HepG2 (cell line): ENCODE measurements around the gene GOT1. TPM values are rescaled to one million over a fixed set of nuclear protein-coding genes. Genes with fewer than 3 reads are reported as not detected.

ENCODE experiments used
- CREM ChIP-seq, 2 experiments: sonication (generic) in 1 of 2; formaldehyde crosslinking in 1 of 2; IDR thresholded peaks; 2 replicates each; pipeline versions ENCODE4 v1.4.0 to v1.6.1; 2016 to 2020; ENCODE audit warnings: antibody characterized with exemption in 1 of 2, mild to moderate bottlenecking in 1 of 2, missing genetic modification reagents in 1 of 2
- JUN ChIP-seq: sonication (generic); formaldehyde crosslinking; IDR thresholded peaks from 2 replicates; pipeline ENCODE4 v1.4.0; 2020; ENCODE audit warnings: mild to moderate bottlenecking, missing genetic modification reagents
- MAFF ChIP-seq: IDR thresholded peaks from 2 replicates; pipeline ENCODE4 v1.6.1; 2011; ENCODE audit warnings: low read depth, low read length, improper control_type of control experiment
- MIER2 ChIP-seq: IDR thresholded peaks from 2 replicates; pipeline ENCODE4 v1.6.1; 2016; ENCODE audit warnings: missing biosample characterization, missing genetic modification reagents
- ONECUT2 ChIP-seq: sonication (generic); formaldehyde crosslinking; IDR thresholded peaks from 2 replicates; pipeline ENCODE4 v1.4.0; 2020; ENCODE audit warnings: missing genetic modification reagents
- PATZ1 ChIP-seq: sonication (generic); formaldehyde crosslinking; IDR thresholded peaks from 2 replicates; pipeline ENCODE4 v1.4.0; 2020; ENCODE audit warnings: missing genetic modification reagents
- RARA ChIP-seq: IDR thresholded peaks from 2 replicates; pipeline ENCODE4 v1.6.1; 2016; ENCODE audit warnings: missing genetic modification reagents, missing compliant biosample characterization
- SMARCE1 ChIP-seq: fragments of 450-650 bp; IDR thresholded peaks from 2 replicates; pipeline ENCODE4 v1.6.1; 2017; ENCODE audit warnings: borderline replicate concordance
- THAP9 ChIP-seq: sonication (generic); formaldehyde crosslinking; IDR thresholded peaks from 2 replicates; pipeline ENCODE4; 2020; ENCODE audit warnings: missing genetic modification reagents, mild to moderate bottlenecking, borderline replicate concordance
- ZHX2 ChIP-seq, 2 experiments: sonication (generic) in 1 of 2; formaldehyde crosslinking in 1 of 2; IDR thresholded peaks; 2 replicates each; pipeline versions ENCODE4 v1.6.1 to v1.9.0; 2014 to 2022; ENCODE audit warnings: antibody characterized with exemption in 1 of 2, borderline replicate concordance in 1 of 2, inconsistent platforms in 1 of 2, low read depth in 1 of 2, missing genetic modification reagents in 1 of 2
- ZNF253 ChIP-seq: sonication (generic); formaldehyde crosslinking; IDR thresholded peaks from 2 replicates; pipeline ENCODE4 v1.8.0; 2022; ENCODE audit warnings: mild to moderate bottlenecking, missing genetic modification reagents, borderline replicate concordance
- ZNF331 ChIP-seq: sonication (generic); formaldehyde crosslinking; IDR thresholded peaks from 2 replicates; pipeline ENCODE4 v1.4.0; 2020; ENCODE audit warnings: missing genetic modification reagents
- ZNF674 ChIP-seq: sonication (generic); formaldehyde crosslinking; IDR thresholded peaks from 2 replicates; pipeline ENCODE4 v1.5.0; 2020; ENCODE audit warnings: low read depth, mild to moderate bottlenecking, missing genetic modification reagents
- ZNF709 ChIP-seq: sonication (generic); formaldehyde crosslinking; IDR thresholded peaks from 2 replicates; pipeline ENCODE4 v1.5.0; 2020; ENCODE audit warnings: mild to moderate bottlenecking, missing genetic modification reagents
- ZNF839 ChIP-seq: sonication (generic); formaldehyde crosslinking; IDR thresholded peaks from 2 replicates; pipeline ENCODE4 v1.4.0; 2020; ENCODE audit warnings: missing genetic modification reagents, mild to moderate bottlenecking, borderline replicate concordance
- polyA plus RNA-seq, 8 experiments: library from polyadenylated mRNA; depleted of rRNA in 3 of 8; stranded (reverse) in 7 of 8; unstranded in 1 of 8; fragments of >200 nt; fragmentation: Illumina TruSeq in 4 of 8; extraction: Trizol in 4 of 8; gene quantifications; 2 replicates each; pipeline versions ENCODE4 v1.2.1 to v1.2.3, GENCODE V29; 2011 to 2016; ENCODE audit warnings: low read depth in 4 of 8, missing spikeins in 1 of 8, mixed read lengths in 1 of 8; ENCODE audit not compliant: insufficient read depth in 1 of 8
- total RNA-seq, 5 experiments: library from RNA; depleted of rRNA; stranded (reverse); fragments of >200 nt; fragmentation: Illumina TruSeq; extraction: Trizol; gene quantifications; 2 replicates each; pipeline ENCODE4 v1.2.3, GENCODE V29; 2016; ENCODE audit warnings: low read depth in 1 of 5

GOT1 gene
- total and polyA plus RNA-seq, 2 of the 13 experiments (the other 11 are each of a cell fraction or from before 2014, with no cell fraction given): 81.2 to 102 TPM

DNA sequence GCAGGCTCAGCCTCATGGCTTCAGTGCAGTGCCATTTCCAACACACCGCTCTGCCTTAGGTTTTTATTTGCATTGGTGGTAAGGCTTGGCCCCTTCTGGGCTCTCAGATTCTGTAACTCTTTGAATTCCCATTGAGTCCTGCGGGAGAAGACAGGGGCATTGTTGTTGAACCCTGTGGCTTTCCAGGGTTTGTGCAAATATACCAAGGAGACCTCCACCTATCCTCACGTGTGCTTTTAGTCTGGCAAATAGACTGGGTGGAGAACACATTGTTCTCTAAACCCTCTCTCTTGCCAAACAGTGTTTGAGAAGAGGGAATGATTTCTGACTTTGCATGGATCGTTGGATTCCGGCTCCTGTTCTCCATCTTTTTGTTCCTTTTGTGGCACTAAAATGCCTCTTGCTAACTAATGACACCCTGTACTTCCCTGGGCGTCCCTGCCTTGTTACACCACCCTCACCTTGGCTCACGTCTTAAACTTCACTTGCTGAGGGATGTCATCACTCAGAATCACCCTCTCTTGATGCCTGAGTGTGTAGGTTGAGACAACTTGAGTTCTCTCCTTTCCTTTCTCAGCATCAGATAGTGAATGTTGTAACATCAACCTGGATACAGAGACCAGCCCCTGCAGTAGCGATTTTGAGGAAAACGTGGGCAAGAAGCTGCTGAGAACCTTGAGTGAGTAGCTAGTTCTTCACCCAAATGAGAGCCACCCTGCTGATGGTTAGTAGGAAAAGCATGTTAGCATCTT lies 40.5 kb downstream of the GOT1 start (continued):
- TF ChIP-seq PATZ1: peak; percentile 30; the same call in 1 of the 2 replicates
- no peak for TF ChIP-seq THAP9 (CRISPR knock-in tag)
- 0 out of 2 replicates have a peak, but pooled peaks have one; percentile 28 for TF ChIP-seq ONECUT2
- TF ChIP-seq MAFF: no peak
- TF ChIP-seq MIER2 (CRISPR knock-in tag): no peak
- no peak for TF ChIP-seq ZNF709
- TF ChIP-seq CREM (IDR thresholded peaks at IDR 0.05): peak; percentile 27; the same call in 1 of the 2 replicates
- TF ChIP-seq CREM (CRISPR knock-in tag; IDR thresholded peaks at IDR 0.05): no peak
- no peak for TF ChIP-seq JUN (CRISPR knock-in tag)
- no peak for TF ChIP-seq ZNF674 (CRISPR knock-in tag)
- peak; percentile 50; the same call in 1 of the 2 replicates for TF ChIP-seq RARA (CRISPR knock-in tag)
- TF ChIP-seq ZNF839 (CRISPR knock-in tag): no peak
- no peak for TF ChIP-seq ZHX2 (IDR thresholded peaks at IDR 0.05; ENCODE audit: low read depth)
- no peak for TF ChIP-seq ZHX2 (CRISPR knock-in tag; IDR thresholded peaks at IDR 0.05; ENCODE audit: borderline replicate concordance)
- TF ChIP-seq SMARCE1: no peak
- peak; percentile 24; the same call in 1 of the 2 replicates for TF ChIP-seq ZNF331 (CRISPR knock-in tag)
- no peak for TF ChIP-seq ZNF253
